Stimulated activated CD8-positive, alpha-beta memory T cell treated with anti-CD3 and anti-CD28 coated beads, Interleukin-15, amount 100 ng/mL, for 48 hours (primary cell): ENCODE measurements around the gene VPS45.
"Not testable (repeated sequence)": the region's sequence is repeated elsewhere in the genome, so short reads cannot be mapped to it uniquely, and the experiment has no call there.

Source experiments
- DNase-seq, 2 donors: peaks; one replicate each; pipeline ENCODE4 v3.0.0-alpha.2; 2020; ENCODE audit warnings: low read depth in 2 of 2

VPS45 gene

DNA sequence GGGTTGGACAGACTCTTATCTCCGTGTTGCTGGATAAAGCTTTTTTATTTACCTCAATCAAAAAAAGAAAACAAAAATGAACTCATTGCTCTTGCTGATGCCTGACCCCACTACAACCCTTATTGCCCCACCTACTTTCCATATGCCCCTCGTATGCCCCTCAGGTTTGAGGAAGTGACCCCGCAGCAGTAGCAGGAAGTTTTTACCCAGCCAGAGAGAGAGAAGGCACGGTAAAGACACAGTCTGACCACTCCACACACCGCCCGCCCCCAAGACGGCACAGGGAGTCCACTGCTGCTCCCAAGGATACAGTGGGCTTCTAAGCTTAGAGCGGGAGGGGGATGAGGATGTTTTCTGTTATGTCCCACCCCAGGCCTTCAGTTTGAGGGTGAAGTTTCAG, 92.0 kb downstream of the VPS45 start:
- no peak for DNase-seq

DNA sequence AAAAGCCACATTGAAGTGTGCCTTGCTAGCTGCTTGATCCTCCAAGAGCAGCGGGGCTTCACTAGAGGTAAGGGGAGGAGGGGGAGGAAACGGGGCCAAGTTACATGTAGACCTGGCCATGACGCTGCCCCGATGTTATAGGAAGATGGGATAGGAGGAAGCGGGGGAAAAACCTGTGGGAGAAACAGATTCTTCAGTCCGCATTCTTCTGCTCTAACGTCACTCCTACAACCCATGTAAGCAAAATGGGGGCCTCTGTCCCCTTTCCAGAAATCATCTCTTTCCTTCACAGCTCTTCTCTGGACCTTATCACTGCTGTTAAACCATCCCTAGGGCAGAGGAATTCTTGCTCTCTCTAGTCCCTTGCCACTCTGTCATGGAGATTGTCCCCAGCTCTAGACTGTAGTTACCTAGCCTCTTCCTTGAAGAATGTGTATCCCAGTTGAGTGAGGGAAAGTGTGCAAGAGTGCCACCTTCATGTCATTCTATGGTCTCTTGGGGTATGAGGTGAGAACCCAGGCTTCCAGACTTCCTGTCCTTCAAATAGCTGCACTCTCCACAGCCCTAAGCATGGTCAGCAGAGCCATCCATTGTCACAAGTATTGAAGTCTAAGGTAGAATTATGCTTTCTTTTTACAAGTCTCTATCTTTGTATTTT, 93.5 kb downstream of the VPS45 start:
- DNase-seq = no peak

GRCh38 chr1:150161747-150162581, 94.4 kb downstream of the VPS45 start:
- no peak for DNase-seq

GRCh38 chr1:150162582-150162861, 94.9 kb downstream of the VPS45 start:
- DNase-seq = no peak

- no peak for DNase-seq
Measured at GRCh38 chr1:150162862-150163706, 95.5 kb downstream of the VPS45 start.

GRCh38 chr1:150164224-150164623, 96.6 kb downstream of the VPS45 start:
- DNase-seq = no peak

DNA sequence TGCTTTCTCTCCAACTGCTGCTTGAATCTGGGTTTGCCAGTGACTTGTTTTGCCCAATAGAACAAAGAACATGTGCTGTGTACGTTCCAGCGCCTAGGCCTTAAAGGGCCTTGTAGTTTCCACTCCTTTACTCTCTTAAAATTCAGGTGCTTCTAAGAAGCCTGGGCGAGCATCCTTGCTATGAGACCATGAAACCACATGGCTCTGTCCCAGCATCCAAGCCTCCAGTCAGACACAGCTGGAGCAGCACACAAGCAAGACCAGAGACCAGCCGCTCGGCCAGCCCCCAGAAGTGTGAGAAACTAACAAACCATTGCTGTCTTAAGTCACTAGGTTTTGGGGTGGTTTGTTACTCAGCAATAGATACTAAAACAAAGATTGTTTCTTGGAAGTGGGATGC, 97.2 kb downstream of the VPS45 start:
- no peak for DNase-seq

DNA sequence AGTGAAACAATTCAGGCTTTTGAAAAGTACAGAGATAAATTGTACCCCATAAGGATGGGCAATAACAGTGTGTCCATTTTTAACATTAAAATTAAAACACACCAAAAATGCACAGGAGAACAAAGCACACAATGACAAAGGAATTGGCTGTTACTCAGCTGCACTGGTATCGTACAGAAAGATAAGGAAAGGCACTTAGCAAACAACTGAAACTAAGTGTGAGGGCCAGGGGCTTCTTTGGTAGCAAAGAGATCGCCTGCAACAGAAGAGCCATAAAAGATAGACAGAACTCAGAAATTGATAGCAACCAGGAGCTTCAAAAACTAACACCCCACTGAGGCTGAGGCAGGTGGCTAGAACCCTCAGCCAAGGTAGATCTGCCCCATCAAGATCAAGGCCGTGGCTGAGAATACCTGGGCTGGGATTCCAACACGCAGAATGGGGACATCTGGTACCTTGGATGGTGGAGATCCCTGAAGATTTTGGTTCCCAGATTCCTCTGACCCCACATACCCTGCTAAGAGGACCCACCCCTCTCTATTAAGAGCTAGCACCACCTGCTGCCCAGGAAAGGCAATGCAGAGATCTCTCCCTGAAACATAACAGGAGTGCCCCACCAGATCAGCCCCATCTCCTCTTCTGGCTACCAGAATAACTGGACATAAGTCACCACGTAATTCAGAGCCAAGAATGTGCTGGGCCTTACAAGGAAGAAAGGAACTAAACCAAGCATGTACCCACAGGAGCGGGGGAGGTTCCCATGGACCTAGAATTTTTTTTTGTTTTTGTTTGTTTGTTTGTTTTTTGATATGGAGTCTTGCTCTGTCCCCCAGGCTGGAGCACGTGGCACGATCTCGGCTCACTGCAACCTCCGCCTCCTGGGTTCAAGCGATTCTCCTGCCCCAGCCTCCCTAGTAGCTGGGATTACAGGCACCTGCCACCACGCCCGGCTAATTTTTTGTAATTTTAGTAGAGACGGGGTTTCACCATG, 98.3 kb downstream of the VPS45 start:
- no peak for DNase-seq

GRCh38 chr1:150168960-150169601, 101.5 kb downstream of the VPS45 start:
- peak in 1 of 2 donors; percentile 37 for DNase-seq

DNA sequence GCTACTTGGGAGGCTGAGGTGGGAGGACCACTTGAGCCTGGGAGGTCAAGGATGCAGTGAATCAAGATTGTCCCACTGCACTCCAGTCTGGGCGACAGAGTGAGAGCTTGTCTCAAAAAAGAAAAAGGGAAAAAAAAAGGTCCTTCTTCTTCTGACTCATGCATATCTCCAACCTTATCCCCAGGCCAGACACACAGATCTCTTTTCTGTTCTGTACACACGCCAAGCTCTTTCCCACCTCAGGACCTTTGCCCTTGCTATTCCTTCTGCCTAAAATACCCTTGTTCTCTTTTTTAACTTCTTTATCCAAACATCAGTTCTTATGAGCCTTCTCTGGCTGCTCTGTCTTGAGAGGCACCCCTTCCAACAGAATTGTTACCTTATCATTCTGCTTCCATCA, 104.2 kb downstream of the VPS45 start:
- DNase-seq = no peak

DNA sequence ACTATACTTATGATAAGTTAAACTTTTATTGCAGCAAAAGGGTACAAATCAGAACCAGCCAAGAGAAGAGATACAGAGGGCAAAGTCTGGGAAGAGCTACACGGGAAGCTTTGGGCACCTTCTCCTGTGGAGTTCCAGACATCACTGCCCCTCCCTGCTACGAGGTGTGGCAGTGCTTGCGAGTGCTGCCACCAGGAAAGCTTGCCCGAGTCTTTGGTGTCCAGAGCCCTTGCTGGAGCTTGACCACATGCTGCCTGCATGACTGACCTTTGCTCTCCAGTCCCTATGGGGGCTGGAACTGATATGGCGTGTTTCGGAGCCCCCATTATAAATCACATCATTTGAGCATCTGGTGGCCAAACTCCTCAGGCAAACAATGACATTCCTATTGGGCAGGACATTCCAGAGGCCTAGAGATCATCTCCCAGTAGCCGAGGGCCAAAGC, 105.6 kb downstream of the VPS45 start:
- no peak for DNase-seq

- DNase-seq = no peak
Measured at GRCh38 chr1:150176593-150176992, 109.0 kb downstream of the VPS45 start.

DNA sequence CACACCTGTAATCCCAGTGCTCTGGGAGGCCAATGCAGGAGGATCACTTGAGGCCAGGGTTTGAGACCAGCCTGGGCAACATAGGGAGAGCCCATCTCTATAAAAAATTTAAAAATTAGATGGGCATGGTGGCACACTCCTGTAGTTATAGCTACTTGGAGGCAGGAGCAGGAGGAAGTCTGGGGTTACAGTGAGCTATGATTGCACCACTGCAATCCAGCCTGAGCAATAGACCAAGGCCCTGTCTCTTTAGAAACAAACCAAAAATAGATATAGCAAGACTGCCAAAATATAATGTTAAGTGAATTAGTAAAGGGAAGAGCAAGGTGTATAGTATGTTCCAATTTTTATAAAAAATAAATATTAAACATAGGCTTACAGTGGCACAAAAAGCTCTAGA, 111.0 kb downstream of the VPS45 start:
- no peak for DNase-seq

DNA sequence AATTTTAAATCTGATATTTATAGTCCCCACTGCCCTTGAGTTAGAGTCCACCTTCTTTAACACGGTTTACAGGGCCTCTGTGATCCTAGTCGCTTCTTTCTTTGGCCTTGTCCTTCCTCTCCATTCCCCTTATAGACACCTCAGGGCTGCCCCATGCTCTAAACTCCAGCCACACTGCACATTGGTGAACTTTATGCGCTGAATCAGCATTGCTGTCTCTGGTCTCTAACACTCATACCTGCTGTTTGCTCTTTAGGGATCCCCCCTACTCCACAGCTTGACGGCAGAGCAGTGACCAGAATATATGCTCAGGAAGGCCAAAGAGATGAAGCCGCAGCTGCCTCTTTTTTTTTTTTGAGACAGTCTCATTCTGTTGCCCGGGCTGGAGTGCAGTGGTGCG, 112.3 kb downstream of the VPS45 start:
- no peak for DNase-seq

DNA sequence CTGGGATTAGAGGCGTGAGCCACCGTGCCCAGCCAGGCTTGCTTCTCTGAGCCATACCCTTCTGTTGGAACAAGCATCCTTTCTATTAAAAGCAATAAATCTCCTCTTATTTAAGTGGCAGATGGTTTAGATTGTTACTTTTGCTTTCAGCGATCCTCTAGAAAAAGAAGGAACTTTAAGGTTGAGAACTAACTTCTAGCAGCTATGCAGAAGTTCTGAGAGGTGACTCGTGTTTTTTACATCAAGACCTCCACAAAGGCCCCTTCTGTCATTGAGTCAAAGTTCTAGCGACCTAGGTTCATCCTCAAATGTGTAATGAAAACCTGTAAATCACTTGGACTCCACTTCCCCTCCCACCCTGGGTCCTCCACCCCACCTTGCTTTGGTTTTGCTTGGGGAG, 112.9 kb downstream of the VPS45 start:
- no peak for DNase-seq

GRCh38 chr1:150182247-150182646, 114.7 kb downstream of the VPS45 start:
- DNase-seq = no peak

- no peak for DNase-seq
Measured at GRCh38 chr1:150183061-150183460, 115.5 kb downstream of the VPS45 start.

GRCh38 chr1:150185481-150185880, 117.9 kb downstream of the VPS45 start:
- DNase-seq = no peak

GRCh38 chr1:150186438-150186788, 118.8 kb downstream of the VPS45 start:
- DNase-seq = not testable (repeated sequence)

- no peak for DNase-seq
Measured at GRCh38 chr1:150186789-150187559, 119.4 kb downstream of the VPS45 start.
